Stromal cell of bone marrow (primary cell): ENCODE results near the gene LY6G6D.

Experiments used
- DNase-seq: peaks from one replicate; pipeline ENCODE4 v3.0.0-alpha.2; 2012; ENCODE audit warnings: low read depth

LY6G6D gene

DNA sequence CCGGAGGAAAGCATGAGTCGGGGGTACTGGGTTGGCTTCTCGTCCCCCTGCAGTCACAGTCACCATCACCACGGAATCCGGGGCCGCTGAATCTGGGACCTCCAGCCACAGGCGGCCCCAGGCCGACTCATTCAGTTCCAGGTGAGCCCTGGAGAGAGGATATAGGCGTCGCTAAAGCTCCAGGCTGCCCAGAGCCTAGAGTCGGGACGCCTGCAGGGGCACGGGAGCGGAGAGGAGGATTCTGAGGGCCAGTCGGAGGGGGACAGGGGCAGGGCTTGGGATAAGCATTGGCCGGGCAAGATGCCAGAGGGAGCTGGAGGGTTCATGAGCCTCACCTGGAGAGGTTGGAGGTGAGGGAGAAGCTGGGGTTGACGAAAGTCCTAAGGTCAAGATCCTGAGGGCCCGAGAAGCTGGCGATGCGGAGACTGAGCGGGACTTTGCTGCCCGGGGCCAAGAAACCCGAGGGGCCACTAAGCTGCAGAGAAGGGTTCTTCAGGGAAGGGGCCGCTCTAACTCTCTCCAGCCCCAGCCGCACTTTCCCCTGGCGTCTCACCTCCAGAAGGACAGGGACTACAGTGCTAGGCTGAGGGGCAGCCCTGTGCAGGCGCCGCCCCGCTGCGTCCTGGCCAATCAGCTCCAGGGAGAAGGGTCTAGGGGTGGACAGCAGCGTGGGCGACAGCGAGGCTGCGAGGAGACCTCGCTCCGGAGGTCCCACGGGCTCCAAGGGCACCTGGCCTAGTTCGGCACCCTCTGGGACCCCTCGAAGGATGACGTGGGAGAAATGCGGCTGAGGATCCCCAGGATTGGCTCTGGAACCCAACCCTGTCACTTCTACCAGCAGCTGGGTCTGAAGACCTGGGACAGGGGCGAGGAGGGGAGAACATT, 51.0 kb downstream of the LY6G6D start:
- DNase-seq = no peak

DNA sequence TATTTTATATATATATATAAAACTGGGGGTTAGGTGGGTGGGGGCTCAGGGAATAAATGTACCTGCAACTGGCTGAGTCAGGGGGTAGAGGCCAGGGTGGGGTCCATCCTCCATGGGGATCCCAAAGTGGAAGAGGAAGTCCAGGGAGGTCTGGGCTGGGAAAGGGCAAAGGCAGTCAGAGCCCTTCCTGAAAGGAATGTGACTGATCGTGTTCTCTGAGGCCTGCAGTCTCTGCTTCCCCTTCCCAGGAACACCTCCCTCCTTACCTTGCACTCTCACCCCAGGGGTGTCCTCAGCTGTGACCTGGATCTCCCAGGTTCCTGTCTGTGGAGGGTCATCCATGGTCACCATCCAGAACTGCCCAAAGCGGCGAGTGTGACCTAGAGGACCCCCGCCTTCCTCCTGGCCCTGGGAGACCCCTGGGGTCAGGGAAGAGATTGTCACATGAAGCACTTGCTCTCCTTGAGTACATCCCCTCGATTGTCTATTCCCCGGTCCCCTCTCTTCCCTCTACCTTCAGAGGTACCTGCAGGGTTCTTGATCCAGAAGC, 52.0 kb downstream of the LY6G6D start:
- DNase-seq = no peak
